Testis (tissue), 2 donors: Measurements from ENCODE around the gene PPP1R13L.

Experiments
- CTCF ChIP-seq, 3 experiments: fragments of 450-650 bp in 2 of 3; fragments of 200-600 bp in 1 of 3; sonication (generic) in 1 of 3; IDR thresholded peaks; one replicate each; pipeline ENCODE4 v1.5.1; 2016 to 2019; ENCODE audit warnings: antibody characterized with exemption in 3 of 3, mild to moderate bottlenecking in 2 of 3, moderate library complexity in 1 of 3
- POLR2A ChIP-seq: fragments of 450-650 bp; IDR thresholded peaks from one replicate; pipeline ENCODE4 v1.6.1; 2017; ENCODE audit warnings: antibody characterized with exemption, mild to moderate bottlenecking, moderate library complexity

- TF ChIP-seq CTCF (IDR thresholded peaks at IDR 0.05) (no peak), POLR2A (no peak)
Observed at GRCh38 chr19:45346449-45346848, 58.4 kb downstream of the PPP1R13L start.
